Transverse colon (tissue), 4 donors: ENCODE measurements around the gene DNHD1. TPM values are rescaled to one million over a fixed set of nuclear protein-coding genes. Genes with fewer than 3 reads are reported as not detected.

Experiments
- DNase-seq: peaks from one replicate; pipeline ENCODE4 v3.0.0-alpha.2; 2019
- H3K27ac ChIP-seq, 4 donors: fragments of 200-600 bp; sonication (generic); 2 replicates each; pipeline ENCODE4 v1.5.1; 2016 to 2018; ENCODE audit warnings: inconsistent platforms in 4 of 4
- H3K27me3 ChIP-seq: fragments of 200-600 bp; sonication (generic); 2 replicates; pipeline ENCODE4 v1.5.1; 2017; ENCODE audit warnings: inconsistent platforms
- H3K36me3 ChIP-seq, 4 donors: fragments of 200-600 bp; sonication (generic); 2 replicates each; pipeline ENCODE4 v1.5.1; 2017 to 2019; ENCODE audit warnings: inconsistent platforms in 4 of 4
- H3K4me1 ChIP-seq, 4 donors: fragments of 200-600 bp; sonication (generic); 2 replicates each; pipeline ENCODE4 v1.5.1; 2017 to 2020; ENCODE audit warnings: inconsistent platforms in 4 of 4
- H3K4me3 ChIP-seq, 4 donors: fragments of 200-600 bp; sonication (generic); 1 replicate in 1 of 4; 2 replicates in 3 of 4; pipeline versions ENCODE4 v1.5.1 to v1.6.1; 2017 to 2019; ENCODE audit warnings: inconsistent platforms in 4 of 4
- H3K9me3 ChIP-seq, 2 donors: fragments of 200-600 bp; sonication (generic); 2 replicates each; pipeline ENCODE4 v1.5.1; 2017 to 2019; ENCODE audit warnings: inconsistent platforms in 2 of 2
- EP300 ChIP-seq: sonication (generic); formaldehyde crosslinking; IDR thresholded peaks from one replicate; pipeline ENCODE4 v1.6.1; 2017; ENCODE audit warnings: antibody characterized with exemption, low read depth
- POLR2A ChIP-seq: fragments of 450-650 bp; IDR thresholded peaks from one replicate; pipeline ENCODE4 v1.6.1; 2016; ENCODE audit warnings: antibody characterized with exemption, mild to moderate bottlenecking, moderate library complexity
- POLR2AphosphoS5 ChIP-seq, 3 donors: sonication (generic); formaldehyde crosslinking; IDR thresholded peaks; one replicate each; pipeline ENCODE4 v1.6.1; 2016; ENCODE audit warnings: antibody characterized with exemption in 3 of 3
- WGBS, 2 donors: methylation state at CpG; one replicate each; pipeline ENCODE4 v1.1.5; 2018; ENCODE audit warnings: low coverage in 1 of 2; 5-methylcytosine and 5-hydroxymethylcytosine counted together
- in situ Hi-C, 4 donors: fragments of 200-750 bp; cut with MboI; loops; one replicate each; pipeline versions ENCODE4 v1.15.0 to v1.15.1; 2017; ENCODE audit warnings: low sequenced_read_pairs in 3 of 4, low pct_ligation_motif_present in 1 of 4, low pct_unique_long_range_greater_than_20kb in 1 of 4
- intact Hi-C: fragments of 100-400 bp; cut with DNase I; formaldehyde crosslinking; loops from one replicate; pipeline ENCODE4 v1.15.1; 2023; ENCODE audit warnings: low total_unique reads
- total RNA-seq, 4 donors: library from RNA; depleted of rRNA; stranded (reverse); fragments of >200 nt; gene quantifications; one replicate each; pipeline ENCODE4 v1.1.0, GENCODE V29; 2016
- TF ChIP-seq, protein P1 (sequence below), 5 experiments: fragments of 200-600 bp in 3 of 5; fragments of 450-650 bp in 2 of 5; sonication (generic) in 3 of 5; IDR thresholded peaks; 1 replicate in 2 of 5; 2 replicates in 3 of 5; pipeline ENCODE4 v1.5.1; 2016 to 2017; ENCODE audit warnings: antibody characterized with exemption in 5 of 5, inconsistent platforms in 3 of 5, mild to moderate bottlenecking in 2 of 5, moderate library complexity in 1 of 5

Gene DNHD1
- total RNA-seq, 4 donors from 2014 or later, result 19.3 to 57.5 (median 34.0) TPM

DNA sequence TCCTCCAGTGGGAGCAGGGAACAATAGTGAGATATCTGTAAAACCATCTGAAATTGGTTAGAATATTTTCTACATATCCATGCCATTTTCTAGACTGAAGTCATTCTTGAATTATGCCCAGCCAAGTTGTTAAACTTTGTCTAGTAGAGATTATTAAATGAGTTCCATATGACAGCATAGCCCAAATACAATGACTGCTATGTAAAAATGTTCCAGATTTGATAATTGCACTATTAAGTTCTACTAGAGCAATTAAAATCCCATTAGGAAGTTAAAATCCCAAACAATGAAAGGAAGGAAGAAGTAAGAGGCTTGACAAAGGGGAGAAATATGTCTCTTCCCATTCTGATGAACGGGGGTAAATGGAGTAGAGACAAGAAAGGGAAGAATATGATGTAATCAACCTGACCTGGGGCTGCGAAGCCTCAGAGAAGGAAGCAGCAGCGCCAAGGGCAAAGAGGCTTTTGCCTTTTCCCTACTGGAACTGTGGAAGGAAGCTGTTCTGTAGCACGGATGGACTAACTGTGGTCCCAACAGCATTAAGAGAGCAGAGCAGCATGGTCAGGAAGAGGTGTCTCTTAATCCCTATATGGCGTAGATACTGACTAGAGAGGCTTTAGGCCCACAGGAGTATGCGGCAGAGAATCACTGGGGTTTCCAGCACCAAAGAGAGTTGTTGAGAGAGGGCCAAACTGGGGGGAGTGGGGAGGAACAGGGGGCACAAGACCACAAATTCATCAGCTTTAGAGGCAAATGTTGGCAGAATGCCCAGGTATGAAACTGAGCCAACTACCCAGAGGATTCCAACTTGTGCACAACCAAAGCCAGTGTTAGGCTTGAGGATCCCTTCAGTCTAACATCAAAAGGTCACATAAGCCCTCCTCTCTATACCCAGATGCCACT is 79.6 kb downstream of the DNHD1 start:
- WGBS, 2 donors, result 71 to 74% methylated on average over 5 of the region's 6 CpGs
- Histone ChIP-seq H3K27me3 (no peaks in the 10 kb centered on the region), H3K27ac (peak overlapping the region; percentile 34 to 72 (median 54)), H3K36me3 (no peaks in the 10 kb centered on the region), H3K4me1 (peaks cover 0 to 19% (median 1%) of the 10 kb centered on the region in 4 donors), H3K9me3 (no peaks in the 10 kb centered on the region), H3K4me3 (no peak overlapping the region)
- TF ChIP-seq EP300, result no peak
- TF ChIP-seq, protein P1, sequence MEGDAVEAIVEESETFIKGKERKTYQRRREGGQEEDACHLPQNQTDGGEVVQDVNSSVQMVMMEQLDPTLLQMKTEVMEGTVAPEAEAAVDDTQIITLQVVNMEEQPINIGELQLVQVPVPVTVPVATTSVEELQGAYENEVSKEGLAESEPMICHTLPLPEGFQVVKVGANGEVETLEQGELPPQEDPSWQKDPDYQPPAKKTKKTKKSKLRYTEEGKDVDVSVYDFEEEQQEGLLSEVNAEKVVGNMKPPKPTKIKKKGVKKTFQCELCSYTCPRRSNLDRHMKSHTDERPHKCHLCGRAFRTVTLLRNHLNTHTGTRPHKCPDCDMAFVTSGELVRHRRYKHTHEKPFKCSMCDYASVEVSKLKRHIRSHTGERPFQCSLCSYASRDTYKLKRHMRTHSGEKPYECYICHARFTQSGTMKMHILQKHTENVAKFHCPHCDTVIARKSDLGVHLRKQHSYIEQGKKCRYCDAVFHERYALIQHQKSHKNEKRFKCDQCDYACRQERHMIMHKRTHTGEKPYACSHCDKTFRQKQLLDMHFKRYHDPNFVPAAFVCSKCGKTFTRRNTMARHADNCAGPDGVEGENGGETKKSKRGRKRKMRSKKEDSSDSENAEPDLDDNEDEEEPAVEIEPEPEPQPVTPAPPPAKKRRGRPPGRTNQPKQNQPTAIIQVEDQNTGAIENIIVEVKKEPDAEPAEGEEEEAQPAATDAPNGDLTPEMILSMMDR (IDR thresholded peaks at IDR 0.05), result no peak
- no peak for TF ChIP-seq POLR2A
- TF ChIP-seq POLR2AphosphoS5 (IDR thresholded peaks at IDR 0.05), result no peak
- intact Hi-C loops (no loop called here), in situ Hi-C loops (no loop called here)
- no peak for DNase-seq

- in situ Hi-C loops (no loop called here), intact Hi-C loops (no loop called here)
- H3K4me1 ChIP-seq, result peaks cover 0 to 19% (median 1%) of the 10 kb centered on the region in 4 donors
- H3K9me3 ChIP-seq, result no peaks in the 10 kb centered on the region
- no peak overlapping the region for H3K27ac ChIP-seq
- H3K36me3 ChIP-seq, result no peaks in the 10 kb centered on the region
- H3K4me3 ChIP-seq, result no peak overlapping the region
- 86% methylated on average over 1 of the region's 1 CpG; no CpG with 5 or more reads in 1 of the 2 donors for WGBS, 2 donors
- DNase-seq, result no peak
- TF ChIP-seq, protein P1 (IDR thresholded peaks at IDR 0.05), result no peak
- TF ChIP-seq POLR2A (no peak), EP300 (no peak), POLR2AphosphoS5 (IDR thresholded peaks at IDR 0.05) (no peak)
- no peaks in the 10 kb centered on the region for H3K27me3 ChIP-seq
Observed at GRCh38 chr11:6578134-6578533, 81.1 kb downstream of the DNHD1 start.

GRCh38 chr11:6579681-6580080 is 82.6 kb downstream of the DNHD1 start:
- in situ Hi-C loops, result no loop called here
- TF ChIP-seq POLR2AphosphoS5 (IDR thresholded peaks at IDR 0.05) (no peak), EP300 (no peak), POLR2A (no peak)
- TF ChIP-seq, protein P1 (IDR thresholded peaks at IDR 0.05), result no peak
- intact Hi-C loops, result no loop called here
- peaks cover 0 to 19% (median 1%) of the 10 kb centered on the region in 4 donors for H3K4me1 ChIP-seq
- H3K4me3 ChIP-seq, result no peak overlapping the region
- peaks cover 11 to 14% of the 10 kb centered on the region in 2 donors for H3K9me3 ChIP-seq
- H3K27me3 ChIP-seq, result no peaks in the 10 kb centered on the region
- H3K27ac ChIP-seq, result no peak overlapping the region
- no peaks in the 10 kb centered on the region for H3K36me3 ChIP-seq
- WGBS, 2 donors, result 71 to 83% methylated on average over 1 of the region's 2 CpGs
- no peak for DNase-seq

DNA sequence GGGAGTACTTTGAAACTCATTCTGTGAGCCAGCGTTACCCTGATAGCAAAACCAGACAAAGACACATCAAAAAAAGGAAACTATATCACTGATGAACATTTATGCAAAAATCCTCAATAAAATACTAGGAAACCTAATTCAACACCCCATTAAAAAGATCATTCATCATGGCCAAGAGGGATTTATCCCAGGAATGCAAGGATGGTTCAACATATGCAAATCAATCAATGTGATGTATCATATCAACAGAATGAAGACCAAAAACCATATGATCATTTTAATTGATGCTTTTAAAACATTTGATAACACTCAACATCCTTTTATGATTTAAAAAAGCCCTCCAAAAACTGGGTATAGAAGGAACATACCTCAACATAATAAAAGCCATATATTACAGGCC is 86.5 kb downstream of the DNHD1 start:
- Histone ChIP-seq H3K27me3 (no peaks in the 10 kb centered on the region), H3K4me1 (peaks cover 0 to 10% (median 0%) of the 10 kb centered on the region in 4 donors), H3K9me3 (peaks cover 11 to 18% of the 10 kb centered on the region in 2 donors), H3K36me3 (no peaks in the 10 kb centered on the region), H3K4me3 (no peak overlapping the region), H3K27ac (no peak overlapping the region)
- TF ChIP-seq EP300 (no peak), POLR2AphosphoS5 (IDR thresholded peaks at IDR 0.05) (no peak), POLR2A (no peak)
- TF ChIP-seq, protein P1 (IDR thresholded peaks at IDR 0.05), result no peak
- DNase-seq, result no peak
- in situ Hi-C loops (no loop called here), intact Hi-C loops (no loop called here)
- WGBS, 2 donors, result 97 to 100% methylated on average over 1 of the region's 1 CpG
